PC-3 (cell line): ENCODE measurements around the gene CAMK1G. TPM values are rescaled to one million over a fixed set of nuclear protein-coding genes. Genes with fewer than 3 reads are reported as not detected.

ENCODE experiments used
- ATAC-seq: fragments of 200-7000 bp; cut with Tn5 transposase; 2 replicates; pipeline ENCODE4 v1.9.1; 2020; ENCODE audit warnings: mild to moderate bottlenecking, moderate library complexity
- BruUV-seq: library from RNA; stranded (reverse); fragments of 400-500 nt; replicated peaks from 2 replicates; lab custom pipeline; 2021; lab: Mats Ljungman, UMichigan
- CTCF ChIA-PET: fragments of 300-600 bp; sonication (Branson Sonifier 250); formaldehyde crosslinking; loops from one replicate; lab custom pipeline; 2022; ENCODE audit warnings: antibody characterized with exemption; lab: Charles Lee
- POLR2A ChIA-PET: fragments of 300-600 bp; sonication (Branson Sonifier 250); formaldehyde crosslinking; loops from one replicate; lab custom pipeline; 2022; ENCODE audit warnings: antibody characterized with exemption; ENCODE audit not compliant: unreplicated experiment; lab: Charles Lee
- DNase-seq: peaks from one replicate; pipeline ENCODE4 v3.0.0-alpha.2; 2015
- H2AFZ ChIP-seq: fragments of 300-600 bp; sonication (generic); 2 replicates; pipeline ENCODE4 v1.6.0; 2016; ENCODE audit warnings: antibody characterized with exemption, low read length
- H3F3A ChIP-seq: fragments of 300-600 bp; sonication (generic); one replicate; pipeline ENCODE4 v1.6.0; 2017; ENCODE audit warnings: antibody characterized with exemption, low read length, control low read depth, mild to moderate bottlenecking; ENCODE audit not compliant: unreplicated experiment
- H3K27ac ChIP-seq: fragments of 300-600 bp; sonication (generic); 2 replicates; pipeline ENCODE4 v1.5.1; 2016; ENCODE audit warnings: mild to moderate bottlenecking, low read length
- H3K27me3 ChIP-seq: fragments of 300-600 bp; sonication (generic); 2 replicates; pipeline ENCODE4 v1.6.1; 2016; ENCODE audit warnings: low read length, mixed read lengths
- H3K36me3 ChIP-seq: fragments of 300-600 bp; sonication (generic); 2 replicates; pipeline ENCODE4 v1.6.1; 2016; ENCODE audit warnings: low read depth, mixed run types, low read length, mixed read lengths
- H3K4me1 ChIP-seq: fragments of 300-600 bp; sonication (generic); 2 replicates; pipeline ENCODE4 v1.5.1; 2016; ENCODE audit warnings: low read length; ENCODE audit not compliant: insufficient read depth
- H3K4me2 ChIP-seq: fragments of 300-600 bp; sonication (generic); 2 replicates; pipeline ENCODE4 v1.6.0; 2016; ENCODE audit warnings: low read length
- H3K4me3 ChIP-seq: fragments of 300-600 bp; sonication (generic); 2 replicates; pipeline ENCODE4 v1.5.1; 2016; ENCODE audit warnings: mild to moderate bottlenecking, low read length, mixed read lengths
- H3K79me2 ChIP-seq: fragments of 300-600 bp; sonication (generic); 2 replicates; pipeline ENCODE4 v1.6.1; 2017; ENCODE audit warnings: low read length, mixed read lengths
- H3K9ac ChIP-seq: fragments of 300-600 bp; sonication (generic); 2 replicates; pipeline ENCODE4 v1.6.0; 2016; ENCODE audit warnings: mild to moderate bottlenecking, low read length
- H3K9me2 ChIP-seq: fragments of 300-600 bp; sonication (generic); replicated peaks from 2 replicates; pipeline ENCODE4 v1.6.1; 2016; ENCODE audit warnings: mixed run types, low read length, mixed read lengths
- H3K9me3 ChIP-seq: fragments of 300-600 bp; sonication (generic); 2 replicates; pipeline ENCODE4 v1.6.1; 2016; ENCODE audit warnings: low read length, mixed read lengths
- H4K20me1 ChIP-seq: fragments of 300-600 bp; sonication (generic); 2 replicates; pipeline ENCODE4 v1.6.1; 2016; ENCODE audit warnings: low read length, mixed read lengths
- EZH2 ChIP-seq: fragments of 300-600 bp; sonication (generic); IDR thresholded peaks from one replicate; pipeline ENCODE4 v1.6.1; 2017; ENCODE audit warnings: antibody characterized with exemption, mild to moderate bottlenecking, low read length; ENCODE audit not compliant: unreplicated experiment
- EZH2phosphoT487 ChIP-seq: fragments of 300-600 bp; sonication (generic); IDR thresholded peaks from 2 replicates; pipeline ENCODE4 v1.6.1; 2018; ENCODE audit warnings: mild to moderate bottlenecking, antibody characterized with exemption, low read length, borderline replicate concordance
- intact Hi-C: fragments of 100-400 bp; cut with micrococcal nuclease; formaldehyde crosslinking; loops from 2 replicates; pipeline ENCODE4 v1.9.0; 2023
- total RNA-seq: library from RNA; depleted of rRNA; stranded (reverse); fragments of >200 nt; gene quantifications from 2 replicates; pipeline ENCODE4 v1.2.3, GENCODE V29; 2014
- TF ChIP-seq, protein P1 (sequence below): fragments of 300-600 bp; sonication (generic); conservative IDR thresholded peaks from 2 replicates; pipeline ENCODE4 v1.5.1; 2017; ENCODE audit warnings: antibody characterized with exemption, low read depth, mild to moderate bottlenecking, low read length

Gene CAMK1G
- total RNA-seq, 1 experiment from 2014 or later, result not detected

- no TSS peak for BruUV-seq
- Histone ChIP-seq H3F3A (peaks cover 16% of the 10 kb centered on the region), H3K9me2 (no peaks in the 10 kb centered on the region), H3K4me2 (peak overlapping the region; percentile 79), H2AFZ (no peak overlapping the region), H3K27me3 (no peaks in the 10 kb centered on the region), H3K27ac (peak overlapping the region; percentile 95), H4K20me1 (peaks cover 5% of the 10 kb centered on the region), H3K36me3 (peaks cover 5% of the 10 kb centered on the region), H3K79me2 (peaks cover 38% of the 10 kb centered on the region), H3K4me3 (peak overlapping the region; percentile 36; the same call in 1 of the 2 replicates), H3K4me1 (peaks cover 80% of the 10 kb centered on the region), H3K9ac (peak overlapping the region; percentile 66), H3K9me3 (no peaks in the 10 kb centered on the region)
- TF ChIP-seq EZH2, result no peak
- TF ChIP-seq, protein P1, sequence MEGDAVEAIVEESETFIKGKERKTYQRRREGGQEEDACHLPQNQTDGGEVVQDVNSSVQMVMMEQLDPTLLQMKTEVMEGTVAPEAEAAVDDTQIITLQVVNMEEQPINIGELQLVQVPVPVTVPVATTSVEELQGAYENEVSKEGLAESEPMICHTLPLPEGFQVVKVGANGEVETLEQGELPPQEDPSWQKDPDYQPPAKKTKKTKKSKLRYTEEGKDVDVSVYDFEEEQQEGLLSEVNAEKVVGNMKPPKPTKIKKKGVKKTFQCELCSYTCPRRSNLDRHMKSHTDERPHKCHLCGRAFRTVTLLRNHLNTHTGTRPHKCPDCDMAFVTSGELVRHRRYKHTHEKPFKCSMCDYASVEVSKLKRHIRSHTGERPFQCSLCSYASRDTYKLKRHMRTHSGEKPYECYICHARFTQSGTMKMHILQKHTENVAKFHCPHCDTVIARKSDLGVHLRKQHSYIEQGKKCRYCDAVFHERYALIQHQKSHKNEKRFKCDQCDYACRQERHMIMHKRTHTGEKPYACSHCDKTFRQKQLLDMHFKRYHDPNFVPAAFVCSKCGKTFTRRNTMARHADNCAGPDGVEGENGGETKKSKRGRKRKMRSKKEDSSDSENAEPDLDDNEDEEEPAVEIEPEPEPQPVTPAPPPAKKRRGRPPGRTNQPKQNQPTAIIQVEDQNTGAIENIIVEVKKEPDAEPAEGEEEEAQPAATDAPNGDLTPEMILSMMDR, result no peak
- POLR2A ChIA-PET, result interaction anchor here (0.9 to 1.0 kb wide), 2 partner anchors 19 to 20 kb away, joined by 3 read pairs; no protein-coding TSS in a partner anchor
- ATAC-seq (peak; percentile 49), DNase-seq (peak; percentile 99)
- CTCF ChIA-PET, result interaction anchor here (0.6 kb wide), 1 partner anchor 172 kb away, joined by 4 read pairs; no protein-coding TSS in a partner anchor
- intact Hi-C loops, result no loop called here
Measured at GRCh38 chr1:209655411-209656231, 72.1 kb downstream of the CAMK1G start.

DNA sequence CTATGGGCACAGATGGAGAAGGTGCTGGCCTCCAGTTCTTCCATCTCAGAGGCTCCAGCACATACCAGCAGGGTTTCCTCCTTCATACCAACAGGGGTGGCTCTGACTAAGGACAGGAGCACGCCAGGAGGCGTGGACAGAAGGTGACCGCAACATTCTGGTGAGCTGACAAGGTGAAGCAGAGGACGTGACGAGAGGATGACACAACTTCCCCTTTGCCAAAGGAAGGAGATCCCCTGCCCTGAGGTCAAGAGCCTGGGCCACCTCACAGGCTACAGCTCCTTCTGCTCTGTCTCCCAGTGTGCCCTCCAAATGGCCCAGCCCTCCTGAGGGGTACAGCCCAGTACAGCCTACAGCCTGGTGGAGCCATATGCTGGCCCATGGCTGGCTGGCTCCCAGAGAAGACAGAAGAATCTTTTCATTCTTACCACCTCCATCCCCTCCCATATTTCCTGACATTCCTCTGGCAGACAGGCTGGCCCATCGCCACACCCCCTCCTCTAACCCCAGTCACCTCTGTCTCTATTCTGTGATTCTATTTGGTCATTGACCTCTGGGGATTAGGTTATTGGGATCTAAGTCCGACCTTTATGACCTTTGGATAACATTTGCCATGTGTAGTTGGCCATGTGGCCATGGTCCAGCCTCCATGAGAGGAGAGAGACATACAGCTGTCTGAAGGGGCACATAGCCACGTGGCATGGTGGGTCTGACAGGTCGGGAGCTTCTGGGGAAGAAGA lies 73.8 kb downstream of the CAMK1G start:
- H3K79me2 ChIP-seq, result peaks cover 21% of the 10 kb centered on the region
- peak; percentile 64 for ATAC-seq
- no TSS peak for BruUV-seq
- peak overlapping the region; percentile 95 for H3K27ac ChIP-seq
- H3K9me2 ChIP-seq, result no peaks in the 10 kb centered on the region
- H3K9ac ChIP-seq, result peak overlapping the region; percentile 55
- peak overlapping the region; percentile 56 for H3K4me2 ChIP-seq
- CTCF ChIA-PET, result no interaction called here
- H3K4me3 ChIP-seq, result no peak overlapping the region
- no peaks in the 10 kb centered on the region for H3K9me3 ChIP-seq
- no peaks in the 10 kb centered on the region for H3K27me3 ChIP-seq
- peaks cover 14% of the 10 kb centered on the region for H3F3A ChIP-seq
- H3K4me1 ChIP-seq, result peaks cover 79% of the 10 kb centered on the region
- no peaks in the 10 kb centered on the region for H4K20me1 ChIP-seq
- H2AFZ ChIP-seq, result no peak overlapping the region
- POLR2A ChIA-PET, result interaction anchor here (1.4 kb wide), 1 partner anchor 18 kb away, joined by 13 read pairs; the partner anchor contains the start of gene G0S2
- TF ChIP-seq EZH2 (no peak), EZH2phosphoT487 (no peak)
- TF ChIP-seq, protein P1, result no peak
- DNase-seq, result peak; percentile 99
- intact Hi-C loops, result no loop called here
- H3K36me3 ChIP-seq, result no peaks in the 10 kb centered on the region
